H1 (cell line): Measurements from ENCODE around the gene GP5. TPM values are rescaled to one million over a fixed set of nuclear protein-coding genes. Genes with fewer than 3 reads are reported as not detected.

Experiments
- CTCF ChIA-PET: fragments of 300-600 bp; sonication (Branson Sonifier 250); formaldehyde crosslinking; loops from one replicate; lab custom pipeline; 2021; ENCODE audit not compliant: partially characterized antibody; lab: Charles Lee
- POLR2A ChIA-PET: fragments of 300-600 bp; sonication (Branson Sonifier 250); formaldehyde crosslinking; loops from one replicate; lab custom pipeline; 2021; ENCODE audit warnings: inconsistent platforms; ENCODE audit not compliant: partially characterized antibody; lab: Charles Lee
- DNase-seq, 2 experiments: peaks; one replicate each; pipeline versions ENCODE4 v3.0.0 to v3.0.0-alpha.2; 2010 to 2022; ENCODE audit warnings: low spot score in 2 of 2, low read depth in 1 of 2, mixed read lengths in 1 of 2
- FAIRE-seq: peaks from 2 replicates; lab custom pipeline; 2011; peaks lifted over from hg19 to GRCh38; lab: Jason Lieb, UNC
- H2AFZ ChIP-seq: 2 replicates; pipeline ENCODE4 v1.8.1; 2012; ENCODE audit warnings: low read length, inconsistent platforms
- H2AK5ac ChIP-seq: 2 replicates; pipeline ENCODE4 v1.6.1; 2013; ENCODE audit warnings: low read depth, low read length
- H2BK120ac ChIP-seq: replicated peaks from 2 replicates; pipeline ENCODE3; 2013; ENCODE audit warnings: low read depth, low read length, inconsistent platforms
- H2BK12ac ChIP-seq: 2 replicates; pipeline ENCODE4 v1.6.1; 2013; ENCODE audit warnings: low read depth, low read length
- H2BK15ac ChIP-seq: 2 replicates; pipeline ENCODE4 v1.6.1; 2013; ENCODE audit warnings: low read length
- H2BK20ac ChIP-seq: 2 replicates; pipeline ENCODE4 v1.6.1; 2013; ENCODE audit warnings: low read length
- H2BK5ac ChIP-seq: 2 replicates; pipeline ENCODE4 v1.6.1; 2013; ENCODE audit warnings: low read depth, low read length
- H3K14ac ChIP-seq: 2 replicates; pipeline ENCODE4 v1.6.1; 2013; ENCODE audit warnings: inconsistent platforms; ENCODE audit not compliant: insufficient read length
- H3K18ac ChIP-seq: 2 replicates; pipeline ENCODE4 v1.6.1; 2013; ENCODE audit warnings: low read length; ENCODE audit errors: extremely low read depth
- H3K23ac ChIP-seq: 2 replicates; pipeline ENCODE4 v1.6.1; 2013; ENCODE audit warnings: inconsistent platforms; ENCODE audit not compliant: insufficient read length
- H3K23me2 ChIP-seq: 2 replicates; pipeline ENCODE4 v1.6.1; 2013; ENCODE audit warnings: low read depth, low read length
- H3K27ac ChIP-seq: 2 replicates; pipeline ENCODE4 v1.6.1; 2011; ENCODE audit warnings: low read depth, low read length, inconsistent platforms
- H3K27me3 ChIP-seq, 4 experiments: replicated peaks in 1 of 4; 1 replicate in 1 of 4; 2 replicates in 3 of 4; pipeline versions ENCODE4 v1.6.1 to v1.8.1; 2011 to 2013; ENCODE audit warnings: low read length in 3 of 4, mild to moderate bottlenecking in 3 of 4, inconsistent platforms in 2 of 4, mixed read lengths in 2 of 4, moderate library complexity in 1 of 4; ENCODE audit not compliant: control insufficient read depth in 3 of 4, insufficient read depth in 3 of 4; ENCODE audit errors: extremely low read depth in 1 of 4
- H3K36me3 ChIP-seq, 4 experiments: 2 replicates each; pipeline versions ENCODE4 v1.6.1 to v1.8.1; 2011 to 2013; ENCODE audit warnings: mild to moderate bottlenecking in 4 of 4, low read length in 3 of 4, moderate library complexity in 2 of 4, control low read depth in 1 of 4, inconsistent platforms in 1 of 4; ENCODE audit not compliant: insufficient read depth in 4 of 4, control insufficient read depth in 2 of 4
- H3K4ac ChIP-seq: replicated peaks from 2 replicates; pipeline ENCODE3; 2013; ENCODE audit warnings: low read length, low read depth, mixed read lengths, inconsistent platforms; ENCODE audit not compliant: insufficient read length
- H3K4me1 ChIP-seq, 4 experiments: replicated peaks in 1 of 4; 1 replicate in 1 of 4; 2 replicates in 3 of 4; pipeline versions ENCODE4 v1.6.1 to v1.8.1; 2011 to 2013; ENCODE audit warnings: low read length in 3 of 4, inconsistent platforms in 2 of 4, mixed read lengths in 1 of 4; ENCODE audit not compliant: insufficient read depth in 4 of 4, control insufficient read depth in 3 of 4
- H3K4me2 ChIP-seq, 2 experiments: 2 replicates each; pipeline versions ENCODE4 v1.6.1 to v1.8.1; 2011 to 2013; ENCODE audit warnings: low read depth in 2 of 2, low read length in 2 of 2, control low read depth in 1 of 2, inconsistent platforms in 1 of 2, mild to moderate bottlenecking in 1 of 2; ENCODE audit not compliant: insufficient read depth in 1 of 2
- H3K4me3 ChIP-seq, 4 experiments: fragments of 200-600, 300-600 bp in 1 of 4; sonication (generic), shearing (Covaris generic), sonication (Bioruptor Twin) in 1 of 4; 2 replicates each; pipeline versions ENCODE4 v1.5.1 to v1.8.1; 2011 to 2016; ENCODE audit warnings: low read length in 4 of 4, low read depth in 3 of 4, control low read depth in 2 of 4, inconsistent platforms in 2 of 4, mild to moderate bottlenecking in 2 of 4, mixed read lengths in 1 of 4, moderate library complexity in 1 of 4; ENCODE audit not compliant: insufficient read depth in 2 of 4; ENCODE audit errors: extremely low read depth in 1 of 4
- H3K56ac ChIP-seq: replicated peaks from 2 replicates; pipeline ENCODE3; 2013; ENCODE audit warnings: low read depth, mild to moderate bottlenecking, mixed read lengths, low read length, inconsistent platforms; ENCODE audit not compliant: insufficient read length
- H3K79me1 ChIP-seq: 2 replicates; pipeline ENCODE4 v1.6.1; 2013; ENCODE audit warnings: low read depth, low read length, control low read depth
- H3K79me2 ChIP-seq, 2 experiments: 2 replicates each; pipeline versions ENCODE4 v1.6.1 to v1.8.1; 2012 to 2013; ENCODE audit warnings: low read length in 2 of 2, mild to moderate bottlenecking in 2 of 2, inconsistent platforms in 1 of 2; ENCODE audit not compliant: insufficient read depth in 2 of 2, control insufficient read depth in 1 of 2
- H3K9ac ChIP-seq, 4 experiments: replicated peaks in 1 of 4; 1 replicate in 1 of 4; 2 replicates in 3 of 4; pipeline versions ENCODE4 v1.6.1 to v1.8.1; 2011 to 2013; ENCODE audit warnings: low read depth in 3 of 4, low read length in 3 of 4, control low read depth in 2 of 4, mild to moderate bottlenecking in 2 of 4, moderate library complexity in 2 of 4, inconsistent platforms in 1 of 4; ENCODE audit errors: extremely low read depth in 1 of 4
- H3K9me3 ChIP-seq, 2 experiments: 2 replicates each; pipeline versions ENCODE4 v1.6.1 to v1.8.1; 2012 to 2013; ENCODE audit warnings: mild to moderate bottlenecking in 2 of 2, moderate library complexity in 2 of 2, control low read depth in 1 of 2, inconsistent platforms in 1 of 2, low read depth in 1 of 2, low read length in 1 of 2, mixed read lengths in 1 of 2; ENCODE audit not compliant: insufficient read depth in 2 of 2
- H4K20me1 ChIP-seq, 2 experiments: replicated peaks in 1 of 2; 2 replicates each; pipeline versions ENCODE3 to v1.8.1; 2011 to 2013; ENCODE audit warnings: inconsistent platforms in 2 of 2, low read length in 2 of 2, mild to moderate bottlenecking in 1 of 2; ENCODE audit not compliant: insufficient read depth in 2 of 2, control insufficient read depth in 1 of 2
- H4K5ac ChIP-seq: 2 replicates; pipeline ENCODE4 v1.6.1; 2013; ENCODE audit warnings: low read length, low read depth, mixed read lengths, inconsistent platforms; ENCODE audit not compliant: insufficient read length
- H4K8ac ChIP-seq: 2 replicates; pipeline ENCODE4 v1.8.0; 2013; ENCODE audit warnings: mild to moderate bottlenecking, moderate library complexity, low read length, inconsistent platforms; ENCODE audit not compliant: insufficient read depth; ENCODE audit errors: extremely low read depth
- H4K91ac ChIP-seq: replicated peaks from 2 replicates; pipeline ENCODE3; 2013; ENCODE audit warnings: low read length, mixed read lengths, inconsistent platforms; ENCODE audit not compliant: insufficient read length
- ASH2L ChIP-seq: fragments of 200-600, 300-600 bp; sonication (generic); IDR thresholded peaks from one replicate; pipeline ENCODE4 v1.7.1; 2017; ENCODE audit warnings: low read length
- CBX5 ChIP-seq: fragments of 300-800, 300-1000 bp; sonication (generic); IDR thresholded peaks from 2 replicates; pipeline ENCODE4 v1.7.1; 2016; ENCODE audit warnings: antibody characterized with exemption, low read length, low read depth
- CHD2 ChIP-seq: IDR thresholded peaks from 2 replicates; pipeline ENCODE4 v1.6.1; 2012; ENCODE audit warnings: low read length, improper control_type of control experiment
- EP300 ChIP-seq, 2 experiments: IDR thresholded peaks; 1 replicate in 1 of 2; 2 replicates in 1 of 2; pipeline ENCODE4 v1.6.1; 2011 to 2012; ENCODE audit warnings: low read depth in 2 of 2, low read length in 2 of 2, mild to moderate bottlenecking in 2 of 2, borderline replicate concordance in 1 of 2, inconsistent platforms in 1 of 2, moderate library complexity in 1 of 2
- FOSL1 ChIP-seq: IDR thresholded peaks from 2 replicates; pipeline ENCODE4 v1.6.1; 2011; ENCODE audit warnings: mild to moderate bottlenecking, low read depth, low read length, moderate library complexity; ENCODE audit not compliant: insufficient read depth
- GABPA ChIP-seq: IDR thresholded peaks from 2 replicates; pipeline ENCODE4 v1.6.1; 2011; ENCODE audit warnings: mild to moderate bottlenecking, low read length, moderate library complexity, borderline replicate concordance; ENCODE audit not compliant: insufficient read depth
- HDAC6 ChIP-seq: IDR thresholded peaks from one replicate; pipeline ENCODE4 v1.7.1; 2012; ENCODE audit warnings: low read depth, mild to moderate bottlenecking, inconsistent platforms, low read length, moderate library complexity
- POU5F1 ChIP-seq: IDR thresholded peaks from 2 replicates; pipeline ENCODE4 v1.6.1; 2011; ENCODE audit warnings: low read depth, mild to moderate bottlenecking, low read length, moderate library complexity
- SIX5 ChIP-seq: IDR thresholded peaks from 2 replicates; pipeline ENCODE4 v1.6.1; 2011; ENCODE audit warnings: mild to moderate bottlenecking, low read depth, low read length
- TCF12 ChIP-seq: IDR thresholded peaks from 2 replicates; pipeline ENCODE4 v1.6.1; 2011; ENCODE audit warnings: low read depth, mild to moderate bottlenecking, low read length
- TEAD4 ChIP-seq: IDR thresholded peaks from 2 replicates; pipeline ENCODE4 v1.6.1; 2012; ENCODE audit warnings: low read depth, low read length, inconsistent platforms, mixed read lengths
- ZNF274 ChIP-seq: IDR thresholded peaks from 2 replicates; pipeline ENCODE4 v1.7.0; 2012; ENCODE audit warnings: low read length, borderline replicate concordance; ENCODE audit errors: extremely low read depth
- WGBS, 2 experiments: shearing (Covaris generic) in 1 of 2; methylation state at CpG; one replicate each; pipeline versions ENCODE4 v1.1.6 to v1.1.7; 2013 to 2015; ENCODE audit warnings: low lambda C conversion rate in 2 of 2, mixed read lengths in 2 of 2, inconsistent platforms in 1 of 2, low coverage in 1 of 2, missing lambda C conversion rate in 1 of 2; ENCODE audit not compliant: insufficient replicate concordance in 2 of 2, insufficient coverage in 1 of 2, insufficient read length in 1 of 2; ENCODE audit errors: extremely low coverage in 1 of 2, missing lambda C conversion rate in 1 of 2; 5-methylcytosine and 5-hydroxymethylcytosine counted together
- polyA plus RNA-seq, 7 experiments: library from polyadenylated mRNA; depleted of rRNA in 3 of 7; stranded (reverse) in 5 of 7; unstranded in 2 of 7; fragments of >200 nt in 5 of 7; fragments of 200-250 nt in 2 of 7; gene quantifications; 1 replicate in 5 of 7; 2 replicates in 1 of 7; 4 replicates in 1 of 7; pipeline versions ENCODE4 v1.2.1 to v1.2.3, GENCODE V29; 2011 to 2013; ENCODE audit warnings: missing spikeins in 2 of 7, mixed read lengths in 2 of 7
- total RNA-seq: library from RNA; stranded (reverse); fragmentation: NEBNext Ultra II Directional; extraction: Animal tissue kit (Norgen Biotek cat#: 25700); gene quantifications from 2 replicates; pipeline ENCODE4 v1.2.1, GENCODE V29; 2021

The GP5 gene
- total and polyA plus RNA-seq, 2 of the 8 experiments (the other 6 are each of a cell fraction or from before 2014, with no cell fraction given) = 0.13 to 0.14 TPM

- CTCF ChIA-PET = interaction anchor here (1.1 to 3.7 kb wide), 11 partner anchors 9 to 60 kb away, joined by 3 to 36 read pairs (median 6); partner anchors contain the start of gene GP5
- Histone ChIP-seq H4K20me1 (peaks cover 0 to 5% of the 10 kb centered on the region in 2 experiments), H3K23me2 (peaks cover 10% of the 10 kb centered on the region; the same call in 1 of the 2 replicates), H2AFZ (no peak within 1 kb of the TSS; the same call in 1 of the 2 replicates), H2BK12ac (peak within 1 kb of the TSS; percentile 90; the same call in 1 of the 2 replicates), H4K91ac (no peak within 1 kb of the TSS), H3K4me2 (no peak within 1 kb of the TSS), H2BK20ac (0 out of 2 replicates have a peak within 1 kb of the TSS, but pooled peaks have one; percentile 48), H3K79me2 (no peaks in the 10 kb centered on the region), H2BK5ac (peak within 1 kb of the TSS; percentile 76; the same call in 1 of the 2 replicates), H2BK15ac (peak within 1 kb of the TSS; percentile 72), H4K5ac (no peak within 1 kb of the TSS), H3K27me3 (no peaks in the 10 kb centered on the region), H3K18ac (no peak within 1 kb of the TSS; the same call in 1 of the 2 replicates), H3K4ac (no peak within 1 kb of the TSS), H3K36me3 (no peaks in the 10 kb centered on the region), H3K9ac (no peak within 1 kb of the TSS), H3K56ac (no peak within 1 kb of the TSS), H3K4me1 (peaks cover 0 to 3% (median 0%) of the 10 kb centered on the region in 4 experiments; a peak in 1 of 7 replicates), H3K27ac (no peak within 1 kb of the TSS), H3K23ac (no peak within 1 kb of the TSS), H3K9me3 (no peaks in the 10 kb centered on the region), H4K8ac (peak within 1 kb of the TSS; percentile 22; the same call in 1 of the 2 replicates), H3K79me1 (no peaks in the 10 kb centered on the region), H2AK5ac (peak within 1 kb of the TSS; percentile 87), H3K4me3 (no peak within 1 kb of the TSS), H2BK120ac (no peak within 1 kb of the TSS), H3K14ac (no peak within 1 kb of the TSS)
- FAIRE-seq (no peak), DNase-seq (no peak)
- WGBS, 2 experiments = 90% methylated on average over 20 of the region's 24 CpGs; no CpG with 5 or more reads in 1 of the 2 experiments
- POLR2A ChIA-PET = no interaction called here
- TF ChIP-seq ZNF274 (no peak), SIX5 (no peak), GABPA (no peak), TEAD4 (no peak), FOSL1 (no peak), ASH2L (no peak), HDAC6 (no peak), CBX5 (no peak), TCF12 (no peak), CHD2 (no peak), POU5F1 (no peak), EP300 (IDR thresholded peaks at IDR 0.05; ENCODE audit: borderline replicate concordance in 1 of 2, low read depth in 2 of 2, low read length in 2 of 2) (no peak)
Observed at GRCh38 chr3:194351080-194351672, 47.9 kb downstream of the GP5 start, which contains the start of gene CPN2. Gene CPN2 (minus strand): TSS chr3:194351328. CDS start chr3:194342702, 8,626 bp downstream.
